Measurements from ENCODE around the gene SFN.

Gene SFN

GRCh38 chr1:26862781-26863684, at the start of gene SFN:
Gene SFN (plus strand): TSS chr1:26863149. CDS start chr1:26863213, 64 bp downstream.
- Histone ChIP-seq H3K4me3 (ENCODE audit: low read depth, low read length) (peak within 1 kb of the TSS; percentile 81), H3K36me3 (ENCODE audit: control insufficient read depth, insufficient read depth, low read length) (no peaks in the 10 kb centered on the region), H3K9me3 (ENCODE audit: control insufficient read depth, insufficient read depth, low read length) (no peaks in the 10 kb centered on the region), H3K9ac (ENCODE audit: low read depth, low read length) (no peak within 1 kb of the TSS), H3K27me3 (ENCODE audit: control insufficient read depth, insufficient read depth, low read length) (peaks cover 11% of the 10 kb centered on the region), H3K4me1 (ENCODE audit: control insufficient read depth, insufficient read depth, low read length) (peaks cover 8% of the 10 kb centered on the region)

- Histone ChIP-seq H3K9ac (ENCODE audit: low read depth, low read length) (no peak overlapping the region), H3K36me3 (ENCODE audit: control insufficient read depth, insufficient read depth, low read length) (no peaks in the 10 kb centered on the region), H3K4me3 (ENCODE audit: low read depth, low read length) (no peak overlapping the region), H3K4me1 (ENCODE audit: control insufficient read depth, insufficient read depth, low read length) (no peaks in the 10 kb centered on the region), H3K9me3 (ENCODE audit: control insufficient read depth, insufficient read depth, low read length) (no peaks in the 10 kb centered on the region), H3K27me3 (ENCODE audit: control insufficient read depth, insufficient read depth, low read length) (no peaks in the 10 kb centered on the region)
These were observed 48.6 kb upstream of the SFN start for GRCh38 chr1:26814377-26814776.

GRCh38 chr1:26814893-26815292, 48.1 kb upstream of the SFN start:
- Histone ChIP-seq H3K9me3 (ENCODE audit: control insufficient read depth, insufficient read depth, low read length) (no peaks in the 10 kb centered on the region), H3K27me3 (ENCODE audit: control insufficient read depth, insufficient read depth, low read length) (no peaks in the 10 kb centered on the region), H3K4me3 (ENCODE audit: low read depth, low read length) (no peak overlapping the region), H3K9ac (ENCODE audit: low read depth, low read length) (no peak overlapping the region), H3K36me3 (ENCODE audit: control insufficient read depth, insufficient read depth, low read length) (no peaks in the 10 kb centered on the region), H3K4me1 (ENCODE audit: control insufficient read depth, insufficient read depth, low read length) (no peaks in the 10 kb centered on the region)

- Histone ChIP-seq H3K36me3 (ENCODE audit: control insufficient read depth, insufficient read depth, low read length) (no peaks in the 10 kb centered on the region), H3K4me1 (ENCODE audit: control insufficient read depth, insufficient read depth, low read length) (no peaks in the 10 kb centered on the region), H3K27me3 (ENCODE audit: control insufficient read depth, insufficient read depth, low read length) (no peaks in the 10 kb centered on the region), H3K4me3 (ENCODE audit: low read depth, low read length) (no peak overlapping the region), H3K9me3 (ENCODE audit: control insufficient read depth, insufficient read depth, low read length) (no peaks in the 10 kb centered on the region), H3K9ac (ENCODE audit: low read depth, low read length) (no peak overlapping the region)
These were observed 42.1 kb upstream of the SFN start for GRCh38 chr1:26820784-26821269.

- H3K27me3 ChIP-seq (ENCODE audit: control insufficient read depth, insufficient read depth, low read length) = no peaks in the 10 kb centered on the region
- H3K4me3 ChIP-seq (ENCODE audit: low read depth, low read length) = no peak overlapping the region
- H3K9me3 ChIP-seq (ENCODE audit: control insufficient read depth, insufficient read depth, low read length) = no peaks in the 10 kb centered on the region
- no peaks in the 10 kb centered on the region for H3K36me3 ChIP-seq (ENCODE audit: control insufficient read depth, insufficient read depth, low read length)
- H3K4me1 ChIP-seq (ENCODE audit: control insufficient read depth, insufficient read depth, low read length) = no peaks in the 10 kb centered on the region
- H3K9ac ChIP-seq (ENCODE audit: low read depth, low read length) = no peak overlapping the region
These were observed 40.1 kb upstream of the SFN start for GRCh38 chr1:26822737-26823395.

- H3K36me3 ChIP-seq (ENCODE audit: control insufficient read depth, insufficient read depth, low read length) = no peaks in the 10 kb centered on the region
- H3K4me3 ChIP-seq (ENCODE audit: low read depth, low read length) = no peak overlapping the region
- no peaks in the 10 kb centered on the region for H3K27me3 ChIP-seq (ENCODE audit: control insufficient read depth, insufficient read depth, low read length)
- peaks cover 3% of the 10 kb centered on the region for H3K4me1 ChIP-seq (ENCODE audit: control insufficient read depth, insufficient read depth, low read length)
- no peaks in the 10 kb centered on the region for H3K9me3 ChIP-seq (ENCODE audit: control insufficient read depth, insufficient read depth, low read length)
- no peak overlapping the region for H3K9ac ChIP-seq (ENCODE audit: low read depth, low read length)
These were observed 38.2 kb upstream of the SFN start for GRCh38 chr1:26824731-26825130.

GRCh38 chr1:26826261-26827105, 36.5 kb upstream of the SFN start, which contains the start of gene ZDHHC18:
Gene ZDHHC18 (plus strand): TSS chr1:26826688. CDS start chr1:26826805, 117 bp downstream.
- Histone ChIP-seq H3K36me3 (ENCODE audit: control insufficient read depth, insufficient read depth, low read length) (no peaks in the 10 kb centered on the region), H3K27me3 (ENCODE audit: control insufficient read depth, insufficient read depth, low read length) (no peaks in the 10 kb centered on the region), H3K9ac (ENCODE audit: low read depth, low read length) (no peak within 1 kb of the TSS), H3K4me1 (ENCODE audit: control insufficient read depth, insufficient read depth, low read length) (peaks cover 3% of the 10 kb centered on the region), H3K4me3 (ENCODE audit: low read depth, low read length) (peak within 1 kb of the TSS; percentile 52), H3K9me3 (ENCODE audit: control insufficient read depth, insufficient read depth, low read length) (no peaks in the 10 kb centered on the region)

- Histone ChIP-seq H3K4me1 (ENCODE audit: control insufficient read depth, insufficient read depth, low read length) (peaks cover 3% of the 10 kb centered on the region), H3K36me3 (ENCODE audit: control insufficient read depth, insufficient read depth, low read length) (no peaks in the 10 kb centered on the region), H3K4me3 (ENCODE audit: low read depth, low read length) (peak overlapping the region; percentile 52), H3K27me3 (ENCODE audit: control insufficient read depth, insufficient read depth, low read length) (no peaks in the 10 kb centered on the region), H3K9me3 (ENCODE audit: control insufficient read depth, insufficient read depth, low read length) (no peaks in the 10 kb centered on the region), H3K9ac (ENCODE audit: low read depth, low read length) (no peak overlapping the region)
These were observed 35.8 kb upstream of the SFN start for GRCh38 chr1:26827106-26827604.

GRCh38 chr1:26827663-26828062, 35.3 kb upstream of the SFN start:
- H3K9me3 ChIP-seq (ENCODE audit: control insufficient read depth, insufficient read depth, low read length) = no peaks in the 10 kb centered on the region
- H3K9ac ChIP-seq (ENCODE audit: low read depth, low read length) = no peak overlapping the region
- peaks cover 3% of the 10 kb centered on the region for H3K4me1 ChIP-seq (ENCODE audit: control insufficient read depth, insufficient read depth, low read length)
- no peaks in the 10 kb centered on the region for H3K36me3 ChIP-seq (ENCODE audit: control insufficient read depth, insufficient read depth, low read length)
- peak overlapping the region; percentile 52 for H3K4me3 ChIP-seq (ENCODE audit: low read depth, low read length)
- no peaks in the 10 kb centered on the region for H3K27me3 ChIP-seq (ENCODE audit: control insufficient read depth, insufficient read depth, low read length)

GRCh38 chr1:26828411-26828991, 34.4 kb upstream of the SFN start:
- Histone ChIP-seq H3K4me3 (ENCODE audit: low read depth, low read length) (no peak overlapping the region), H3K27me3 (ENCODE audit: control insufficient read depth, insufficient read depth, low read length) (no peaks in the 10 kb centered on the region), H3K4me1 (ENCODE audit: control insufficient read depth, insufficient read depth, low read length) (peaks cover 3% of the 10 kb centered on the region), H3K9me3 (ENCODE audit: control insufficient read depth, insufficient read depth, low read length) (no peaks in the 10 kb centered on the region), H3K36me3 (ENCODE audit: control insufficient read depth, insufficient read depth, low read length) (peaks cover 4% of the 10 kb centered on the region), H3K9ac (ENCODE audit: low read depth, low read length) (no peak overlapping the region)
